Mucosa of stomach (tissue), 1 donor: ENCODE results near the gene IFT25.

Experiments
- H3K27me3 ChIP-seq: one replicate; pipeline ENCODE4 v1.7.0; 2013; ENCODE audit warnings: mild to moderate bottlenecking, low read length; ENCODE audit not compliant: control insufficient read depth, insufficient read depth
- H3K36me3 ChIP-seq: one replicate; pipeline ENCODE4 v1.7.0; 2013; ENCODE audit warnings: low read length; ENCODE audit not compliant: control insufficient read depth, insufficient read depth
- H3K4me1 ChIP-seq: one replicate; pipeline ENCODE4 v1.7.0; 2013; ENCODE audit warnings: mild to moderate bottlenecking, low read length; ENCODE audit not compliant: control insufficient read depth, insufficient read depth
- H3K4me3 ChIP-seq: one replicate; pipeline ENCODE4 v1.7.0; 2013; ENCODE audit warnings: low read length
- H3K9ac ChIP-seq: one replicate; pipeline ENCODE4 v1.7.0; 2013; ENCODE audit warnings: mild to moderate bottlenecking, low read length, moderate library complexity
- H3K9me3 ChIP-seq: one replicate; pipeline ENCODE4 v1.7.0; 2013; ENCODE audit warnings: mild to moderate bottlenecking, low read length, moderate library complexity; ENCODE audit not compliant: control insufficient read depth
- donor health status: Pancreatic carcinoma.

The IFT25 gene

GRCh38 chr1:53951697-53952096 is 6.2 kb upstream of the IFT25 start:
- no peak overlapping the region for H3K9ac ChIP-seq
- H3K9me3 ChIP-seq = no peaks in the 10 kb centered on the region

GRCh38 chr1:53949023-53949990 is 3.8 kb upstream of the IFT25 start:
- Histone ChIP-seq H3K9me3 (no peaks in the 10 kb centered on the region), H3K9ac (no peak overlapping the region), H3K27me3 (no peaks in the 10 kb centered on the region), H3K4me3 (no peak overlapping the region), H3K4me1 (peaks cover 7% of the 10 kb centered on the region), H3K36me3 (no peaks in the 10 kb centered on the region)

More at GRCh38 chr1:53951697-53952096, 6.2 kb upstream of the IFT25 start:
- Histone ChIP-seq H3K4me1 (peaks cover 7% of the 10 kb centered on the region), H3K4me3 (no peak overlapping the region), H3K36me3 (no peaks in the 10 kb centered on the region), H3K27me3 (no peaks in the 10 kb centered on the region)

- Histone ChIP-seq H3K9ac (no peak overlapping the region), H3K4me3 (no peak overlapping the region), H3K27me3 (no peaks in the 10 kb centered on the region)
These were observed 2.8 kb upstream of the IFT25 start for GRCh38 chr1:53948291-53948690.

GRCh38 chr1:53947172-53947907 is 1.8 kb upstream of the IFT25 start:
- no peaks in the 10 kb centered on the region for H3K27me3 ChIP-seq
- peak overlapping the region; percentile 70 for H3K9ac ChIP-seq
- H3K9me3 ChIP-seq = no peaks in the 10 kb centered on the region
- H3K36me3 ChIP-seq = no peaks in the 10 kb centered on the region
- peaks cover 7% of the 10 kb centered on the region for H3K4me1 ChIP-seq
- no peak overlapping the region for H3K4me3 ChIP-seq

More at GRCh38 chr1:53948291-53948690, 2.8 kb upstream of the IFT25 start:
- no peaks in the 10 kb centered on the region for H3K9me3 ChIP-seq
- peaks cover 7% of the 10 kb centered on the region for H3K4me1 ChIP-seq
- no peaks in the 10 kb centered on the region for H3K36me3 ChIP-seq

GRCh38 chr1:53946252-53947171 is 1.0 kb upstream of the IFT25 start, which contains the start of gene LRRC42:
Gene LRRC42 (plus strand): TSS chr1:53946350. CDS start chr1:53952000, 5,650 bp downstream.
- Histone ChIP-seq H3K27me3 (no peaks in the 10 kb centered on the region), H3K4me1 (peaks cover 7% of the 10 kb centered on the region), H3K36me3 (no peaks in the 10 kb centered on the region), H3K9me3 (no peaks in the 10 kb centered on the region), H3K4me3 (peak within 1 kb of the TSS; percentile 72), H3K9ac (peak within 1 kb of the TSS; percentile 70)

GRCh38 chr1:53945183-53945432 is 391 bp downstream of the IFT25 start:
- Histone ChIP-seq H3K4me3 (peak overlapping the region; percentile 72), H3K9me3 (no peaks in the 10 kb centered on the region), H3K4me1 (peaks cover 7% of the 10 kb centered on the region), H3K9ac (peak overlapping the region; percentile 63), H3K36me3 (no peaks in the 10 kb centered on the region), H3K27me3 (no peaks in the 10 kb centered on the region)

- Histone ChIP-seq H3K4me3 (peak overlapping the region; percentile 72), H3K27me3 (no peaks in the 10 kb centered on the region), H3K9ac (peak overlapping the region; percentile 63), H3K4me1 (peaks cover 7% of the 10 kb centered on the region), H3K36me3 (no peaks in the 10 kb centered on the region), H3K9me3 (no peaks in the 10 kb centered on the region)
These were observed 873 bp downstream of the IFT25 start for GRCh38 chr1:53944469-53945182.

- Histone ChIP-seq H3K4me3 (no peak overlapping the region), H3K9ac (no peak overlapping the region), H3K27me3 (no peaks in the 10 kb centered on the region), H3K4me1 (peaks cover 7% of the 10 kb centered on the region), H3K36me3 (no peaks in the 10 kb centered on the region), H3K9me3 (no peaks in the 10 kb centered on the region)
These were observed 1.9 kb downstream of the IFT25 start for GRCh38 chr1:53943490-53944043.

GRCh38 chr1:53943090-53943489 is 2.4 kb downstream of the IFT25 start:
- H3K27me3 ChIP-seq = no peaks in the 10 kb centered on the region
- H3K36me3 ChIP-seq = no peaks in the 10 kb centered on the region
- H3K9me3 ChIP-seq = no peaks in the 10 kb centered on the region
- H3K9ac ChIP-seq = no peak overlapping the region
- H3K4me3 ChIP-seq = no peak overlapping the region
- peaks cover 7% of the 10 kb centered on the region for H3K4me1 ChIP-seq

GRCh38 chr1:53942127-53942957 is 3.2 kb downstream of the IFT25 start:
- Histone ChIP-seq H3K4me1 (peaks cover 7% of the 10 kb centered on the region), H3K4me3 (no peak overlapping the region), H3K9me3 (no peaks in the 10 kb centered on the region), H3K27me3 (no peaks in the 10 kb centered on the region), H3K9ac (no peak overlapping the region), H3K36me3 (no peaks in the 10 kb centered on the region)
